HEK293 (cell line): ENCODE data around the gene SLC46A1.
"Not testable (repeated sequence)": the region's sequence is repeated elsewhere in the genome, so short reads cannot be mapped to it uniquely, and the experiment has no call there.

Experiments
- CTCF ChIA-PET: fragments of 350-600 bp; formaldehyde crosslinking; extraction: SDS; loops from one replicate; lab custom pipeline; 2021; ENCODE audit warnings: antibody characterized with exemption; lab: Yijun Ruan, JAX
- POLR2A ChIA-PET: fragments of 300-600 bp; formaldehyde crosslinking; extraction: SDS; loops from one replicate; lab custom pipeline; 2020; ENCODE audit warnings: antibody characterized with exemption, inconsistent platforms; lab: Yijun Ruan, JAX
- H3K27ac ChIP-seq: fragments of 200-500 bp; sonication (Bioruptor generic); 2 replicates; pipeline ENCODE4 v1.5.1; 2014; ENCODE audit warnings: low read depth, low read length, control low read depth, inconsistent platforms; ENCODE audit errors: extremely low read depth
- H3K36me3 ChIP-seq, 2 experiments: fragments of 200-500 bp in 1 of 2; sonication (Bioruptor generic) in 1 of 2; 1 replicate in 1 of 2; 2 replicates in 1 of 2; pipeline ENCODE4 v1.5.1; 2014 to 2017; ENCODE audit warnings: inconsistent platforms in 2 of 2, low read length in 2 of 2; ENCODE audit not compliant: control insufficient read depth in 2 of 2, insufficient read depth in 1 of 2
- H3K4me1 ChIP-seq: fragments of 200-500 bp; sonication (Bioruptor generic); 2 replicates; pipeline ENCODE4 v1.5.1; 2014; ENCODE audit warnings: mild to moderate bottlenecking, low read length, inconsistent platforms; ENCODE audit not compliant: control insufficient read depth, insufficient read depth
- H3K4me3 ChIP-seq: 2 replicates; pipeline ENCODE4 v1.5.1; 2011; ENCODE audit warnings: low read depth, mild to moderate bottlenecking, control low read depth, low read length, moderate library complexity
- H3K9me3 ChIP-seq: fragments of 200-500 bp; sonication (Bioruptor generic); 2 replicates; pipeline ENCODE4 v1.5.1; 2014; ENCODE audit warnings: low read depth, low read length, inconsistent platforms; ENCODE audit not compliant: control insufficient read depth, insufficient read depth
- KLF16 ChIP-seq: fragments of 450-650 bp; formaldehyde crosslinking; IDR thresholded peaks from 2 replicates; pipeline ENCODE4 v1.5.1; 2017; ENCODE audit warnings: missing biosample characterization, missing genetic modification characterization
- ZBTB8A ChIP-seq: fragments of 450-650 bp; formaldehyde crosslinking; IDR thresholded peaks from 2 replicates; pipeline ENCODE4 v1.5.1; 2016; ENCODE audit warnings: missing biosample characterization, missing genetic modification characterization
- ZNF121 ChIP-seq: fragments of 450-650 bp; formaldehyde crosslinking; IDR thresholded peaks from 2 replicates; pipeline ENCODE4 v1.5.1; 2016; ENCODE audit warnings: missing biosample characterization, missing genetic modification characterization
- ZNF19 ChIP-seq: fragments of 450-650 bp; formaldehyde crosslinking; IDR thresholded peaks from 2 replicates; pipeline ENCODE4; 2016; ENCODE audit warnings: missing biosample characterization, missing genetic modification characterization, low read depth
- ZNF335 ChIP-seq: fragments of 450-650 bp; formaldehyde crosslinking; conservative IDR thresholded peaks from 2 replicates; pipeline ENCODE4 v1.5.1; 2016; ENCODE audit warnings: missing biosample characterization, missing genetic modification characterization
- ZNF350 ChIP-seq: fragments of 450-650 bp; formaldehyde crosslinking; IDR thresholded peaks from 2 replicates; pipeline ENCODE4 v1.5.0; 2017; ENCODE audit warnings: missing biosample characterization, mild to moderate bottlenecking, missing genetic modification characterization
- ZNF623 ChIP-seq: fragments of 450-650 bp; formaldehyde crosslinking; IDR thresholded peaks from 2 replicates; pipeline ENCODE4 v1.5.1; 2016; ENCODE audit warnings: missing biosample characterization, missing genetic modification characterization
- ZNF701 ChIP-seq: fragments of 450-650 bp; formaldehyde crosslinking; IDR thresholded peaks from 2 replicates; pipeline ENCODE4 v1.5.1; 2016; ENCODE audit warnings: missing biosample characterization, missing genetic modification characterization
- ZNF776 ChIP-seq: fragments of 450-650 bp; formaldehyde crosslinking; IDR thresholded peaks from 2 replicates; pipeline ENCODE4 v1.5.0; 2017; ENCODE audit warnings: missing biosample characterization, missing genetic modification characterization, borderline replicate concordance
- TF ChIP-seq, protein P1 (sequence below): fragments of 450-650 bp; formaldehyde crosslinking; conservative IDR thresholded peaks from 2 replicates; pipeline ENCODE4 v1.5.1; 2016; ENCODE audit warnings: low read depth, missing biosample characterization, missing genetic modification characterization
- TF ChIP-seq, protein P2 (sequence below): fragments of 450-650 bp; formaldehyde crosslinking; IDR thresholded peaks from 2 replicates; pipeline ENCODE4 v1.5.1; 2016; ENCODE audit warnings: missing biosample characterization, missing genetic modification characterization
- TF ChIP-seq, protein P3 (sequence below): fragments of 450-650 bp; formaldehyde crosslinking; IDR thresholded peaks from 2 replicates; pipeline ENCODE4 v1.5.1; 2016; ENCODE audit warnings: missing biosample characterization, missing genetic modification characterization

SLC46A1 gene

DNA sequence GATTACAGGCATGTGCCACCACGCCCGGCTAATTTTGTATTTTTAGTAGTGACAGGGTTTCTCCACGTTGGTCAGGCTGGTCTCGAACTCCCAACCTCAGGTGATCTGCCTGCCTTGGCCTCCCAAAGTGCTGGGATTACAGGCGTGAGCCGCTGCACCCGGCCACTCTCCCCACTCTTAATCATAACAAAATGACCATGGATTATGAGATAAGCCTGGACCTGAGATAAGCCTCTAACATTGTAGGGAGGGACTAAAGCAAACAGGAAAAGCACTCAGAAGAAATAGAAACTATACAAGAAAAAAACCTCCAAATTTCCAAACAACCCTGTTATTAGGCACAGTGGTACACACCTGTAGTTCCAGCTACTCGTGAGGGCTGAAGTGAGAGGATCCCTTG is 28.3 kb upstream of the SLC46A1 start:
- H3K9me3 ChIP-seq, H3K27ac ChIP-seq, H3K4me1 ChIP-seq, H3K4me3 ChIP-seq: not testable (repeated sequence)
- CTCF ChIA-PET = interaction anchor here (1.5 to 8.9 kb wide), 2 partner anchors 11 to 17 kb away, joined by 7 to 42 read pairs; no protein-coding TSS in a partner anchor
- TF ChIP-seq ZNF121 = 0 out of 2 replicates have a peak, but pooled peaks have one; percentile 43
- TF ChIP-seq, all 188 proteins: peak for 1; not testable (repeated sequence) for 187
- POLR2A ChIA-PET, H3K36me3 ChIP-seq: not testable (repeated sequence)

DNA sequence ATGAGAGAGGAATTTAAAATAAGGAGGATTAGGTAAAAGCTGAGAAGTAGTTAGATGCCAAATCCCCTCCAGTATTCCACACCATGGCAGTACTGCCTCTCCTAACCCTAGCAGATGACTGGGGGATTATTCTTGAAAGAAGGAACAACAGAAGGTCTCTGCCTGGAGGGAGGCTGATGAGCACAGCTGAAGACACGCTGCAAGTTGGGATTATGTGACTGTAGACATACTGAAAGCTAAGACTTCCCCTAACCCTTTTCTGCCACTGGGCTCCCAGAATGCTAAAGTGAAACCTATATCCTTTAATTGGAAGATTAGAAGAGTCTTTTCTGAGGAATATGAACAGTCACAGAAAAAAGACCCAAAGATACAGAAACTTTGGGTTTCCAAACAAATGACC is 27.7 kb upstream of the SLC46A1 start:
- no peak overlapping the region for H3K4me3 ChIP-seq
- H3K4me1 ChIP-seq = no peaks in the 10 kb centered on the region; the same call in 1 of the 2 replicates
- no peaks in the 10 kb centered on the region for H3K36me3 ChIP-seq
- TF ChIP-seq ZNF19 (tag by site-specific recombination) (no peak), ZBTB8A (tag by site-specific recombination) (no peak)
- ChIA-PET POLR2A (interaction anchor here (0.8 kb wide), 1 partner anchor 33 kb away, joined by 6 read pairs; no protein-coding TSS in a partner anchor), CTCF (interaction anchor here (0.6 to 8.9 kb wide), 2 partner anchors 17 to 871 kb away, joined by 3 to 42 read pairs; no protein-coding TSS in a partner anchor)
- H3K27ac ChIP-seq = no peak overlapping the region
- H3K9me3 ChIP-seq = no peaks in the 10 kb centered on the region

DNA sequence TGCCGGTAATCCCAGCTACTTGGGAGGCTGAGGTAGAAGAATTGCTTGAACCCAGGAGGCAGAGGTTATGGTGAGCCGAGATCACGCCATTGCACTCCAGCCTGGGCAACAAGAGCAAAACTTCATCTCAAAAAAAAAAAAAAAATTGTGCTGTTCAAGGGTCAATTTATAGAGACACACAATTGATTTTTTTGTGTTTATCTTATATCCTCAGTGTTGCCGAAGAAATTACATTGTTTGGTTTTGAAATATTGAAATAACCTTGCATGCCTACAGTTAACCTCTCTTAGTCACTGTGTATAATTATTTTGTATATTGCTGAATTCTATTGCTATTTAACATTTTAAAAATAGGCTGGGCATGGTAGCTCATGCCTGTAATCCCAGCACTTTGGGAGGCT is 22.0 kb upstream of the SLC46A1 start:
- H3K27ac ChIP-seq, POLR2A ChIA-PET, H3K4me3 ChIP-seq, H3K36me3 ChIP-seq, H3K9me3 ChIP-seq, H3K4me1 ChIP-seq: not testable (repeated sequence)
- CTCF ChIA-PET = interaction anchor here (0.6 to 8.9 kb wide), 2 partner anchors 11 to 19 kb away, joined by 3 to 42 read pairs; no protein-coding TSS in a partner anchor

DNA sequence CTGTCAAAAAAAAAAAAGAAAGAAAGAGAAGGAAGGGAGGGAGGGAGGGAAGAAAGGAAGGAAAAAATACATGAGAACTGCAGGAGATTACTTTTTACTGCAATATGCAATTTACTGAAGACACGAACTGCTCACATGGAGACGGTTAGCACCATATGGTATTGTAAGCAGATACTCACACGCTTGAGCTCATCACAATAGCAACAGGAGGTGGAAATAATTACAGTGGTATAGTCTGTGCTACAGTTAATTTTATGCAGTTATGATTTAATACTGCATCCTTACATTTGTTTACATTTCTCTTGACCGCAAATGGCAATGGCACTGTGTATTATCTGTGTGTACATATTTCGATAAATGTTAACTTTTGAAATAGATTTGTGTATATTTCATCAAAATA is 21.4 kb upstream of the SLC46A1 start:
- H3K27ac ChIP-seq = no peak overlapping the region
- TF ChIP-seq, protein P1, sequence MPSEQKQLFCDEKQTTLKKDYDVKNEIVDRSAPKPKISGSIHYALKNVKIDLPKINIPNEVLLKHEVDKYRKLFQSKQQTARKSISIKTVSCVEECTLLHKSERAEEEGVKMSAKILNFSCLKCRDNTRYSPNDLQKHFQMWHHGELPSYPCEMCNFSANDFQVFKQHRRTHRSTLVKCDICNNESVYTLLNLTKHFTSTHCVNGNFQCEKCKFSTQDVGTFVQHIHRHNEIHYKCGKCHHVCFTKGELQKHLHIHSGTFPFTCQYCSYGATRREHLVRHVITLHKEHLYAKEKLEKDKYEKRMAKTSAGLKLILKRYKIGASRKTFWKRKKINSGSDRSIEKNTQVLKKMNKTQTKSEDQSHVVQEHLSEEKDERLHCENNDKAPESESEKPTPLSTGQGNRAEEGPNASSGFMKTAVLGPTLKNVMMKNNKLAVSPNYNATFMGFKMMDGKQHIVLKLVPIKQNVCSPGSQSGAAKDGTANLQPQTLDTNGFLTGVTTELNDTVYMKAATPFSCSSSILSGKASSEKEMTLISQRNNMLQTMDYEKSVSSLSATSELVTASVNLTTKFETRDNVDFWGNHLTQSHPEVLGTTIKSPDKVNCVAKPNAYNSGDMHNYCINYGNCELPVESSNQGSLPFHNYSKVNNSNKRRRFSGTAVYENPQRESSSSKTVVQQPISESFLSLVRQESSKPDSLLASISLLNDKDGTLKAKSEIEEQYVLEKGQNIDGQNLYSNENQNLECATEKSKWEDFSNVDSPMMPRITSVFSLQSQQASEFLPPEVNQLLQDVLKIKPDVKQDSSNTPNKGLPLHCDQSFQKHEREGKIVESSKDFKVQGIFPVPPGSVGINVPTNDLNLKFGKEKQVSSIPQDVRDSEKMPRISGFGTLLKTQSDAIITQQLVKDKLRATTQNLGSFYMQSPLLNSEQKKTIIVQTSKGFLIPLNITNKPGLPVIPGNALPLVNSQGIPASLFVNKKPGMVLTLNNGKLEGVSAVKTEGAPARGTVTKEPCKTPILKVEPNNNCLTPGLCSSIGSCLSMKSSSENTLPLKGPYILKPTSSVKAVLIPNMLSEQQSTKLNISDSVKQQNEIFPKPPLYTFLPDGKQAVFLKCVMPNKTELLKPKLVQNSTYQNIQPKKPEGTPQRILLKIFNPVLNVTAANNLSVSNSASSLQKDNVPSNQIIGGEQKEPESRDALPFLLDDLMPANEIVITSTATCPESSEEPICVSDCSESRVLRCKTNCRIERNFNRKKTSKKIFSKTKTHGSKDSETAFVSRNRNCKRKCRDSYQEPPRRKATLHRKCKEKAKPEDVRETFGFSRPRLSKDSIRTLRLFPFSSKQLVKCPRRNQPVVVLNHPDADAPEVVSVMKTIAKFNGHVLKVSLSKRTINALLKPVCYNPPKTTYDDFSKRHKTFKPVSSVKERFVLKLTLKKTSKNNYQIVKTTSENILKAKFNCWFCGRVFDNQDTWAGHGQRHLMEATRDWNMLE (tag by site-specific recombination) = no peak
- TF ChIP-seq, protein P2, sequence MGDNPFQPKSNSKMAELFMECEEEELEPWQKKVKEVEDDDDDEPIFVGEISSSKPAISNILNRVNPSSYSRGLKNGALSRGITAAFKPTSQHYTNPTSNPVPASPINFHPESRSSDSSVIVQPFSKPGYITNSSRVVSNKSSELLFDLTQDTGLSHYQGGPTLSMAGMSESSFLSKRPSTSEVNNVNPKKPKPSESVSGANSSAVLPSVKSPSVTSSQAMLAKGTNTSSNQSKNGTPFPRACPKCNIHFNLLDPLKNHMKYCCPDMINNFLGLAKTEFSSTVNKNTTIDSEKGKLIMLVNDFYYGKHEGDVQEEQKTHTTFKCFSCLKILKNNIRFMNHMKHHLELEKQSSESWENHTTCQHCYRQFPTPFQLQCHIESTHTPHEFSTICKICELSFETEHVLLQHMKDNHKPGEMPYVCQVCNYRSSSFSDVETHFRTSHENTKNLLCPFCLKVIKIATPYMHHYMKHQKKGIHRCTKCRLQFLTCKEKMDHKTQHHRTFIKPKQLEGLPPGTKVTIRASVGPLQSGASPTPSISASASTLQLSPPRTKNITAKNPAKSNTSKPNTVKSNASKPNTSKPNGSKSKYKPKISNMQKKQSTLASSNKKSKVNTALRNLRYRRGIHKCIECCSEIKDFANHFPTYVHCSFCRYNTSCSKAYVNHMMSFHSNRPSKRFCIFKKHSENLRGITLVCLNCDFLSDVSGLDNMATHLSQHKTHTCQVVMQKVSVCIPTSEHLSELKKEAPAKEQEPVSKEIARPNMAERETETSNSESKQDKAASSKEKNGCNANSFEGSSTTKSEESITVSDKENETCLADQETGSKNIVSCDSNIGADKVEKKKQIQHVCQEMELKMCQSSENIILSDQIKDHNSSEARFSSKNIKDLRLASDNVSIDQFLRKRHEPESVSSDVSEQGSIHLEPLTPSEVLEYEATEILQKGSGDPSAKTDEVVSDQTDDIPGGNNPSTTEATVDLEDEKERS (tag by site-specific recombination) = no peak
- TF ChIP-seq ZNF623 (no peak), ZNF335 (tag by site-specific recombination) (no peak), ZNF701 (no peak), KLF16 (tag by site-specific recombination) (no peak), ZNF350 (tag by site-specific recombination) (no peak), ZNF776 (tag by site-specific recombination) (no peak)
- TF ChIP-seq, protein P3, sequence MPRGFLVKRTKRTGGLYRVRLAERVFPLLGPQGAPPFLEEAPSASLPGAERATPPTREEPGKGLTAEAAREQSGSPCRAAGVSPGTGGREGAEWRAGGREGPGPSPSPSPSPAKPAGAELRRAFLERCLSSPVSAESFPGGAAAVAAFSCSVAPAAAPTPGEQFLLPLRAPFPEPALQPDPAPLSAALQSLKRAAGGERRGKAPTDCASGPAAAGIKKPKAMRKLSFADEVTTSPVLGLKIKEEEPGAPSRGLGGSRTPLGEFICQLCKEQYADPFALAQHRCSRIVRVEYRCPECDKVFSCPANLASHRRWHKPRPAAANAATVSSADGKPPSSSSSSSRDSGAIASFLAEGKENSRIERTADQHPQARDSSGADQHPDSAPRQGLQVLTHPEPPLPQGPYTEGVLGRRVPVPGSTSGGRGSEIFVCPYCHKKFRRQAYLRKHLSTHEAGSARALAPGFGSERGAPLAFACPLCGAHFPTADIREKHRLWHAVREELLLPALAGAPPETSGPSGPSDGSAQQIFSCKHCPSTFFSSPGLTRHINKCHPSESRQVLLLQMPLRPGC (tag by site-specific recombination) = no peak
- TF ChIP-seq, all 188 proteins: peak for 0
- H3K9me3 ChIP-seq = no peaks in the 10 kb centered on the region
- no peaks in the 10 kb centered on the region for H3K36me3 ChIP-seq
- no peaks in the 10 kb centered on the region; the same call in 1 of the 2 replicates for H3K4me1 ChIP-seq
- H3K4me3 ChIP-seq = no peak overlapping the region
- ChIA-PET POLR2A (no interaction called here), CTCF (interaction anchor here (0.6 to 8.9 kb wide), 2 partner anchors 10 to 19 kb away, joined by 3 to 42 read pairs; no protein-coding TSS in a partner anchor)
